Liver (tissue), 9 donors: ENCODE results near the gene ANAPC7. TPM values are rescaled to one million over a fixed set of nuclear protein-coding genes. Genes with fewer than 3 reads are reported as not detected.

ENCODE experiments used
- DNase-seq: peaks from one replicate; pipeline ENCODE4 v3.0.0-alpha.2; 2017; ENCODE audit warnings: low spot score
- H3K27ac ChIP-seq, 2 donors: one replicate each; pipeline ENCODE4 v1.7.0; 2013; ENCODE audit warnings: inconsistent platforms in 2 of 2, low read length in 2 of 2, control low read depth in 1 of 2, low read depth in 1 of 2, mild to moderate bottlenecking in 1 of 2
- H3K27me3 ChIP-seq, 4 donors: one replicate each; pipeline versions ENCODE4 v1.6.1 to v1.7.0; 2013; ENCODE audit warnings: low read length in 3 of 4, inconsistent platforms in 1 of 4, mild to moderate bottlenecking in 1 of 4, moderate library complexity in 1 of 4; ENCODE audit not compliant: control insufficient read depth in 4 of 4, insufficient read depth in 4 of 4
- H3K36me3 ChIP-seq, 4 donors: one replicate each; pipeline versions ENCODE4 v1.6.1 to v1.7.0; 2013; ENCODE audit warnings: low read length in 3 of 4, mild to moderate bottlenecking in 3 of 4, low read depth in 1 of 4, moderate library complexity in 1 of 4; ENCODE audit not compliant: control insufficient read depth in 4 of 4, insufficient read depth in 3 of 4
- H3K4me1 ChIP-seq, 4 donors: one replicate each; pipeline versions ENCODE4 v1.6.1 to v1.7.0; 2013; ENCODE audit warnings: low read length in 3 of 4, mild to moderate bottlenecking in 3 of 4, moderate library complexity in 1 of 4; ENCODE audit not compliant: control insufficient read depth in 4 of 4, insufficient read depth in 4 of 4
- H3K4me3 ChIP-seq, 3 donors: one replicate each; pipeline versions ENCODE4 v1.6.1 to v1.7.0; 2013; ENCODE audit warnings: low read length in 3 of 3, control low read depth in 1 of 3, low read depth in 1 of 3, mild to moderate bottlenecking in 1 of 3
- H3K9ac ChIP-seq, 2 donors: one replicate each; pipeline ENCODE4 v1.7.0; 2013; ENCODE audit warnings: low read length in 2 of 2, mild to moderate bottlenecking in 2 of 2, moderate library complexity in 2 of 2, control low read depth in 1 of 2, low read depth in 1 of 2
- H3K9me3 ChIP-seq, 4 donors: one replicate each; pipeline versions ENCODE4 v1.6.1 to v1.7.0; 2013; ENCODE audit warnings: low read length in 3 of 4; ENCODE audit not compliant: control insufficient read depth in 4 of 4
- ATF3 ChIP-seq: IDR thresholded peaks from 2 replicates; pipeline ENCODE4 v1.6.1; 2016; ENCODE audit warnings: antibody characterized with exemption
- CTCF ChIP-seq: fragments of 150-350 bp; IDR thresholded peaks from 2 replicates; pipeline ENCODE4 v1.5.1; 2017; ENCODE audit warnings: improper control_type of control experiment, low read depth, low read length; ENCODE audit not compliant: missing input control
- EGR1 ChIP-seq, 2 donors: IDR thresholded peaks; 2 replicates each; pipeline ENCODE4 v1.6.1; 2016 to 2018; ENCODE audit warnings: antibody characterized with exemption in 2 of 2, low read depth in 2 of 2
- FOXA1 ChIP-seq: IDR thresholded peaks from 2 replicates; pipeline ENCODE4 v1.6.1; 2016; ENCODE audit warnings: antibody characterized with exemption
- FOXA2 ChIP-seq: IDR thresholded peaks from 2 replicates; pipeline ENCODE4 v1.6.1; 2016; ENCODE audit warnings: antibody characterized with exemption
- GABPA ChIP-seq, 2 donors: IDR thresholded peaks in 1 of 2; conservative IDR thresholded peaks in 1 of 2; 2 replicates each; pipeline ENCODE4 v1.6.1; 2016; ENCODE audit warnings: antibody characterized with exemption in 2 of 2, mild to moderate bottlenecking in 1 of 2, moderate library complexity in 1 of 2
- HNF4A ChIP-seq, 2 donors: conservative IDR thresholded peaks; 2 replicates each; pipeline ENCODE4 v1.6.1; 2016; ENCODE audit warnings: antibody characterized with exemption in 2 of 2, mild to moderate bottlenecking in 2 of 2
- HNF4G ChIP-seq: IDR thresholded peaks from 2 replicates; pipeline ENCODE4 v1.6.1; 2016; ENCODE audit warnings: antibody characterized with exemption
- JUND ChIP-seq, 2 donors: IDR thresholded peaks; 2 replicates each; pipeline ENCODE4 v1.6.1; 2016; ENCODE audit warnings: antibody characterized with exemption in 2 of 2
- MAX ChIP-seq: IDR thresholded peaks from 2 replicates; pipeline ENCODE4 v1.6.1; 2016; ENCODE audit warnings: antibody characterized with exemption
- NR2F2 ChIP-seq: IDR thresholded peaks from 2 replicates; pipeline ENCODE4 v1.6.1; 2016; ENCODE audit warnings: antibody characterized with exemption
- RAD21 ChIP-seq, 2 donors: IDR thresholded peaks; 2 replicates each; pipeline ENCODE4 v1.6.1; 2016; ENCODE audit warnings: antibody characterized with exemption in 2 of 2, mild to moderate bottlenecking in 2 of 2
- REST ChIP-seq: IDR thresholded peaks from 2 replicates; pipeline ENCODE4 v1.6.1; 2016; ENCODE audit warnings: antibody characterized with exemption, mild to moderate bottlenecking
- RXRA ChIP-seq, 2 donors: IDR thresholded peaks; 2 replicates each; pipeline ENCODE4 v1.6.1; 2017 to 2018; ENCODE audit warnings: antibody characterized with exemption in 2 of 2, mild to moderate bottlenecking in 1 of 2
- SP1 ChIP-seq: IDR thresholded peaks from 2 replicates; pipeline ENCODE4 v1.6.1; 2018; ENCODE audit warnings: antibody characterized with exemption, mild to moderate bottlenecking
- TAF1 ChIP-seq: conservative IDR thresholded peaks from 2 replicates; pipeline ENCODE4 v1.6.1; 2016; ENCODE audit warnings: antibody characterized with exemption, mild to moderate bottlenecking
- YY1 ChIP-seq: IDR thresholded peaks from 2 replicates; pipeline ENCODE4 v1.6.1; 2016; ENCODE audit warnings: antibody characterized with exemption, mild to moderate bottlenecking
- ZBTB33 ChIP-seq: IDR thresholded peaks from 2 replicates; pipeline ENCODE4 v1.6.1; 2016; ENCODE audit warnings: antibody characterized with exemption
- WGBS: extraction: QIAGEN DNeasy Blood & Tissue Kit; methylation state at CpG from one replicate; pipeline ENCODE4 v1.1.7; 2013; 5-methylcytosine and 5-hydroxymethylcytosine counted together
- polyA plus RNA-seq, 2 donors: library from polyadenylated mRNA; stranded (reverse) in 1 of 2; unstranded in 1 of 2; fragments of 200-250 nt in 1 of 2; fragments of >200 nt in 1 of 2; fragmentation: Nextera tagmentation in 1 of 2; extraction: Ambion mirVana in 1 of 2; gene quantifications; one replicate each; pipeline versions ENCODE4 v1.2.1 to v1.2.3, GENCODE V29; 2013 to 2015
- total RNA-seq, 2 donors: library from RNA; depleted of rRNA; stranded (reverse); fragments of >200 nt; gene quantifications; one replicate each; pipeline ENCODE4 v1.2.3, GENCODE V29; 2014
- donor health status: healthy.
- donor health status: healthy.
- donor health status: healthy.
- donor health status: healthy.
- donor health status: healthy.

Gene ANAPC7
- 10 to 100 TPM; 19.3 to 21.1 TPM for total RNA-seq
- 10 to 100 TPM; 11.4 to 13.3 TPM for polyA plus RNA-seq

GRCh38 chr12:110403146-110403975, at the start of gene ANAPC7:
Gene ANAPC7, minus strand, starts transcription at chr12:110403708. Its CDS starts 81 bp downstream, at chr12:110403627.
- WGBS = under 1% methylated on average over 62 of the region's 62 CpGs
- H3K27ac ChIP-seq = peak within 1 kb of the TSS; percentile 96 to 99
- H3K27me3 ChIP-seq = no peaks in the 10 kb centered on the region
- no peaks in the 10 kb centered on the region for H3K9me3 ChIP-seq
- H3K36me3 ChIP-seq = peaks cover 0 to 2% (median 0%) of the 10 kb centered on the region in 4 donors
- peak within 1 kb of the TSS; percentile 87 to 99 (median 96) for H3K4me3 ChIP-seq
- DNase-seq = peak; percentile 88
- peak within 1 kb of the TSS; percentile 86 to 100 for H3K9ac ChIP-seq
- TF ChIP-seq HNF4A (conservative IDR thresholded peaks at IDR 0.05) (peak; percentile 21 to 47), RXRA (IDR thresholded peaks at IDR 0.05) (peak in 1 of 2 donors; percentile 16), ATF3 (no peak), MAX (peak; percentile 91), HNF4G (no peak), NR2F2 (peak; percentile 50), CTCF (no peak), REST (peak; percentile 27), FOXA2 (no peak), EGR1 (IDR thresholded peaks at IDR 0.05; ENCODE audit: low read depth in 2 of 2) (no peak), ZBTB33 (peak; percentile 27), TAF1 (peak; percentile 25), FOXA1 (no peak), GABPA (IDR thresholded peaks at IDR 0.05 in 1 of 2, conservative IDR thresholded peaks at IDR 0.05 in 1 of 2) (no peak), RAD21 (IDR thresholded peaks at IDR 0.05) (peak in 1 of 2 donors; percentile 44), YY1 (peak; percentile 99), SP1 (peak; percentile 43), JUND (IDR thresholded peaks at IDR 0.05) (no peak)
- peaks cover 2 to 9% (median 6%) of the 10 kb centered on the region in 4 donors for H3K4me1 ChIP-seq
